ENCODE data around the gene EHD3.

EHD3 gene

DNA sequence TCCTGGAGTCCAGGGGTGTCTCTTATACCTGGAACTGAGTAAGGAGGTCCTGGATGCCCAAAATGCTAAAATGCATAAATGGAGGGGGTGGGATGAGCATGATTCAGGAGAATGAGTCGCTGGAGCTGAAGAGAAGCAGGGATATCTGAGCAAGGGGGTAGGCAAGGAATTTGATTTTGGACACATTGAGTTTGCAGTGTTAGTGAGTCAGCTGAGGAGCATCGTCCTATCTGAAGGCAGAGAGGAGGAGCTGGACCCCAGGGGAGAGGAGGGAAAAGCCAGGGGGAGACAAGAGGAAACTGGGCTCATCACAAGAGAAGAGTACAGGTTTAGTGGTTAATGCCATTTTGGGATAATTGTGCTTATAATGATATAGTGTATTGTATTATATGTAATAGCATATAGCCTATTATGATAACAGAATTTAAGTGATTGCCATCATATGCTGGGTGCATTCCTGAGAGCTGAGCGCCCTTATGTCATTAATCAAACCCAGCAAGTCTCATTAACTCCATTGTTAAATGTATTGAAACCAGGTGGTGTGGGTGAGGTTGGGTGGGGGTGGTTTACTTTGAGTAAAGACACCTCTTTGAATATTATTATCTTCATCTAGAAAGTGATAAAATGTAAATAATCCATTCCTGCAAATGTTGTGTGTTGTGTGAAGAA lies 12.4 kb downstream of the EHD3 start:
- no peaks in the 10 kb centered on the region for H3K36me3 Mint-ChIP-seq (ENCODE audit: low read depth)
- H3K27ac Mint-ChIP-seq, result no peak overlapping the region
- no peak overlapping the region for H3K4me3 Mint-ChIP-seq
- intact Hi-C loops (cut with micrococcal nuclease), result no loop called here
- H3K4me1 Mint-ChIP-seq (ENCODE audit: low read depth), result no peaks in the 10 kb centered on the region
- no peaks in the 10 kb centered on the region for H3K9me3 Mint-ChIP-seq
- no peaks in the 10 kb centered on the region for H3K27me3 Mint-ChIP-seq

DNA sequence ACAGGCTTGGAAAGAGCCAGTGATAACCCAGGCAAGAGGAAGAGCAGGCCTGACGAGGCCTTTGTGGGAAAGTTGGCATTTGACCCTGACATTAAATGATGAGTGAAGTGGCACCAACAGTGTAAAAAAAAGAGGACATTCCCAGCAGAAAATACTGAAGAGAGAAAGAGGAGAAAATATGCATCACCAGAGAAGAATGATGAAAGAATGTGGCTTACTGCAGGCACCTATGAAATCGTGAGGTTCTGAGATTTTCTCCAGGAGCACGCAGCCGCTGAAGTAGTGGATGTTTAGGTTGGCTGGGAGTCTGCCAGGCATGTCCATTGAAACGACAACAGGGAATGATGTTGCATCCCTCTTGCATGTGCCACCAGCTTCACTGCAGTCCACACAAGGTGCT lies 13.8 kb downstream of the EHD3 start:
- H3K4me1 Mint-ChIP-seq (ENCODE audit: low read depth), result no peaks in the 10 kb centered on the region
- H3K4me3 Mint-ChIP-seq, result no peak overlapping the region
- no peak overlapping the region for H3K27ac Mint-ChIP-seq
- H3K27me3 Mint-ChIP-seq, result no peaks in the 10 kb centered on the region
- no peaks in the 10 kb centered on the region for H3K36me3 Mint-ChIP-seq (ENCODE audit: low read depth)
- intact Hi-C loops (cut with micrococcal nuclease), result no loop called here
- no peaks in the 10 kb centered on the region for H3K9me3 Mint-ChIP-seq

DNA sequence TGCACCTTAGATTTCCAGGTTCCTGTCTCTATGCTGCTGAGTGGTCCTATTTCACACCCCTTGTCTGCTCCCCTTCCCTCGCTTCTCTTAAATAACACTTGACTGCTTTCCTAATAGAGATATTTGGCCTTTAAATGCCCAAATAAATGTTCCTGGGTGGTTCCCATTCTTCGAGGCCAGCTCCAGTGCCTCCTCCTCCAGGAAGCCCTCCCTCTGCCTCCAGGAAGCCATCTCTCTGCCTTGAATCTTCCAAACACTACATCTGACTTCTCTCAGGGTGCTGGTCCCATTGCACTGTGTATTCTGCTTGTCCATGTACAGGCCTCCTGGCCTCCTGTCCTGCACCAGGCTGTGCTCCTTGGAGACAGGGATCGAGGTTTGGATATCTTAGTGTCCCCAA lies 14.2 kb downstream of the EHD3 start:
- Mint-ChIP-seq H3K4me3 (no peak overlapping the region), H3K4me1 (ENCODE audit: low read depth) (no peaks in the 10 kb centered on the region), H3K9me3 (no peaks in the 10 kb centered on the region), H3K27me3 (no peaks in the 10 kb centered on the region), H3K36me3 (ENCODE audit: low read depth) (no peaks in the 10 kb centered on the region), H3K27ac (no peak overlapping the region)
- intact Hi-C loops (cut with micrococcal nuclease), result no loop called here

DNA sequence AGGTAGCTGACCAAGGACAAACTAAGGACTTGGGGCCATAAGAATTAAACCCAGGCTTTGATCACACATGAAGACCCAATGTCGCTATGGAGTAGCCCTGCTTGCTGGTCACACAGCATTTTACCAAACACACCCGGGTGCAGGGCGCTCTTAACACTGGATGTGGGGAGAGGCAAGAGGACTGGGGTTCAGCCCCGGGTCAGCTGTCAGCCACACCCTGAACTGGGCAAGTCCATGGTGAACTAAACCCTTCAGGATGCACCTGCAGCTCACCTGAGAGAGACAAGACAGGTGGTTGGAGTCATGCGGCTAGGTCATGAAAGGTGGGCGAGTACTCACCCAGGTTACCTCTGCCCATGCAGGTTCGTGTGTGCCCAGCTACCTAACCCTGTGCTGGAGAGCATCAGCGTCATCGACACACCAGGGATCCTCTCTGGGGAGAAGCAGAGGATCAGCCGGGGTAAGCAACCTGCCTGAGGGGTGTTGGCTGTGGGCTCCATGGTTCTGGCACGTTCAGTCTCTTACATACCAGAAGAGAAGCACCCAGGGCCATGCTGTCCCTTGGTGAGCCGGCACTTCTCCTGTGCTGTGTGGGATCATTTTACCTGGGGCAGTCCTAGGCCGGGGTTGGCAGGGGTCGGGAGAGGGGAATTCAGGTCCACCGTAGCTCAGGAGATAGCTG lies 15.2 kb downstream of the EHD3 start:
- Mint-ChIP-seq H3K27ac (no peak overlapping the region), H3K27me3 (no peaks in the 10 kb centered on the region), H3K36me3 (ENCODE audit: low read depth) (no peaks in the 10 kb centered on the region), H3K9me3 (no peaks in the 10 kb centered on the region), H3K4me1 (ENCODE audit: low read depth) (no peaks in the 10 kb centered on the region), H3K4me3 (no peak overlapping the region)
- intact Hi-C loops (cut with micrococcal nuclease), result no loop called here

DNA sequence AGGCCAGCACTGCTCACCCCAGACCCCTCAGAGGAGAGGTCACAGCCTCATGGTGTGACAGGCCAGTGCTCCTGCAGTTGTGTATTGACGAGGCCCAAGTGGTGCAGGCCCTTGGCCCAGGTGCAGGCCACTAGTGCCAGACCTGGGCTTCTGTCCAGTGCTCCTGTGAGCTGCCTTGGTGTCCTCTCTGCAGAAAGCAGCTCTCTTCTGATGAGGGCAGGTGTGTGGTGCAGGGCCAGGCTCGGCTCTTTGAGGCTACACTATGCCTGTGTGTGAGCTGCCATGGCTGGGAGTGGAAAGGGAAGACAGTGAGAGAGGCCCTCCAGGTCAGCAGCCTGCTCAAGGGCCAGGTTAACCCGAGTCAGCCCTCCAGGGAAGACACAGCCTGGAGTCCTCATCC lies 17.1 kb downstream of the EHD3 start:
- intact Hi-C loops (cut with micrococcal nuclease), result no loop called here
- Mint-ChIP-seq H3K27me3 (no peaks in the 10 kb centered on the region), H3K4me3 (no peak overlapping the region), H3K36me3 (ENCODE audit: low read depth) (no peaks in the 10 kb centered on the region), H3K4me1 (ENCODE audit: low read depth) (no peaks in the 10 kb centered on the region), H3K9me3 (no peaks in the 10 kb centered on the region), H3K27ac (no peak overlapping the region)

DNA sequence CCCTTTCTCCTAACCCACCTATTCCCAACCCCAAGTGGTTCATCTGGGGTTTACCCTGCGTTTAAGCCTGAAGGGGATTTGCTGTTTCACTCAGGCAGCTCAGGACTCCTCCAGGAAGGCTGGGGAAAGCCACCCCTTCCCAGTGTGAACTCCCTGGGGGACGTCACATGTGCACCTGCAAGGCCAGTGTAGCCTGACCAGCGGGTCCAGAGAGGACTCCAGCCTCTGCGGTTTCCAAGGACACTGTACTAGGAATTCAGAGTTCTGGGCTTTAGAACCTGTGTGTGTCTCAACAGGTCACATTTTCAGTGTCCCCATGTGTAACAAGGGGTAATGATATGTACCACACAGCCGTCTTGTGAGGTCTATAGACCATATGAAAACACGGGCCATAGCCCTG lies 17.9 kb downstream of the EHD3 start:
- Mint-ChIP-seq H3K4me3 (no peak overlapping the region), H3K27me3 (no peaks in the 10 kb centered on the region), H3K36me3 (ENCODE audit: low read depth) (no peaks in the 10 kb centered on the region), H3K9me3 (no peaks in the 10 kb centered on the region), H3K4me1 (ENCODE audit: low read depth) (no peaks in the 10 kb centered on the region), H3K27ac (no peak overlapping the region)
- intact Hi-C loops (cut with micrococcal nuclease), result no loop called here

DNA sequence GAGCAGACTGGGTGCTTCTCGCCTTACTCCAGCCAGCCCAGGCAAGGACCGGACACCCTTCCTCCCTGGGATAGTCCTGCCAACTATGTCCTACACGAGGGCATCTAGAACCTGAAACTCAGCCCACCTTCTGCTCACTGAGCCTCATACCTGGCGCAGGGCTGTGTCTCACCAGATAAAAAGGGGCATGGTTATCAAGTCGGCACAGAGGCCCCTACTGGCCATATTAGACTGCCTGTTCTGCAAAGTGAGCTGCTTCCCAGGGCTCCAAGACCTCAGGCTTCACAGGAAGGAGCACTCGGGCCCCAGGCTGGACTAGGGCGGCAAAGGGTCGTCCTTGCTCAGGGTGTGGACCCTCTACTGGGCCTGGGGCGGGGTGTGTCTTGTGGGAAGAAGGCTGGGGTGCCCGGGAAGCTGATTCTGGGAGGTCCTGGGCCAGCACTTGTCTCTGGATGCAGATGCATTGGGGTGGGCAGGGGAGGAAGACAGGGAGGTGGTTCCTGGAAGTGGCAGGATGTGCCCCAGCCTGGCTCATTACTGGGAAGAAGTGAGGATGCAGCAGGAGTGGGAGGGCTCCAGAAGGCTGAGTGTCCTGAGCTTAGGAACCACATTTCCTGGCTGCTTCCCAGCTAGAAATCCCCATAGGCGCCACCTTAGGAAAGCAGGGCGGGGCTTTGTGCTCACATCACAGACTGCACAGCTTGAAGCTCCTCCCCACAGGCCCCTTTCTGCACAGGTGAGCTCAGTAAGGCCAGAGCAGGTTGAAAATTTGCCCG lies 19.6 kb downstream of the EHD3 start:
- Mint-ChIP-seq H3K4me3 (no peak overlapping the region), H3K27ac (no peak overlapping the region), H3K9me3 (no peaks in the 10 kb centered on the region), H3K36me3 (ENCODE audit: low read depth) (no peaks in the 10 kb centered on the region), H3K4me1 (ENCODE audit: low read depth) (no peaks in the 10 kb centered on the region), H3K27me3 (no peaks in the 10 kb centered on the region)
- intact Hi-C loops (cut with micrococcal nuclease), result no loop called here

DNA sequence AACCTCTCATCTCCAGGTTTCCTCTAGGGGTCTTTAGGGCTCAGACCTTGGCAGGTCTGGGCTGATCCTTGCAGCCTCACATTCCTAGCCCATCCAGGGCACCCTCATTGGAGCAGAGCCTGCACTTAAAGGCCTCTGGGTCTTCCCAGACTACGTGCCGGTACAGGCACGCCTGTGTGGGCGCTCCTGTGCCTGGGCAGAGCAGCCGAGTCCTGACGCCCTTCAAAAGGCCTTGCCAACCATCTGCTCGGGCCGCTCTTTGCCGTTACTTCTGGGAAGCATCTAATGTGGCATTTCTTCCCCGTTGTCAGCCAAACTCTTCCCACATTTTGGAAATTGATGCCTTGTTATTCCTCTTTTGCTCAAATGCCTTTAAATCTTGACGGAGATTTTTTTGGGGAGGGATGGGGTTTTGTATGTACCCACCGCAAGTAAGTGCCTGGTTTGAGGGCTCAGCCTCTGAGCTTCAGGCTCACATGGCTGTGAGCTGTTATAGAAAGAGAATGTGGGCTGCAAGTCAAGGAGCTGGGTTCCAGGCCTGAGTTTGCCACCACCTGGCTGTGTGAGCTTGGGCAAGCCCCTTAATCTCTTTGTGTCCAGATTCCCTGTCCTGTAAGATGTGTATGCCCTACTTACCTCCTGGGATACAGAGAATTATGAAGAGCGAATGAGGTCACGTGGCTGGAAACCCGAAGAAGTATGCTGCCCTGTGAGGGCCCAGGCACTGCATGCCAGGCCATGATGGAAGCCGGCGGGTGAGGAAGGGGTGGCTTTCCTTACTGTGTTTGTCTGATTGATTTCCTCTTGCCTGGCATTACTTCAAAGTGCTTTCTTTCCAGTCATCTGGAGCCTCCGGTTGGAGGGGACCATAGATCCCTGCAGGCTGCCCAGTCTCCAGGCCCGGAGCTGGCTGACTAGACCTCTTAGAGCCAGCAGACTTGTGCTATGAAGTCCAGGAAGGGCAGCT lies 20.6 kb downstream of the EHD3 start:
- Mint-ChIP-seq H3K36me3 (ENCODE audit: low read depth) (no peaks in the 10 kb centered on the region), H3K27ac (no peak overlapping the region), H3K9me3 (no peaks in the 10 kb centered on the region), H3K27me3 (no peaks in the 10 kb centered on the region), H3K4me1 (ENCODE audit: low read depth) (no peaks in the 10 kb centered on the region), H3K4me3 (no peak overlapping the region)
- intact Hi-C loops (cut with micrococcal nuclease), result no loop called here

DNA sequence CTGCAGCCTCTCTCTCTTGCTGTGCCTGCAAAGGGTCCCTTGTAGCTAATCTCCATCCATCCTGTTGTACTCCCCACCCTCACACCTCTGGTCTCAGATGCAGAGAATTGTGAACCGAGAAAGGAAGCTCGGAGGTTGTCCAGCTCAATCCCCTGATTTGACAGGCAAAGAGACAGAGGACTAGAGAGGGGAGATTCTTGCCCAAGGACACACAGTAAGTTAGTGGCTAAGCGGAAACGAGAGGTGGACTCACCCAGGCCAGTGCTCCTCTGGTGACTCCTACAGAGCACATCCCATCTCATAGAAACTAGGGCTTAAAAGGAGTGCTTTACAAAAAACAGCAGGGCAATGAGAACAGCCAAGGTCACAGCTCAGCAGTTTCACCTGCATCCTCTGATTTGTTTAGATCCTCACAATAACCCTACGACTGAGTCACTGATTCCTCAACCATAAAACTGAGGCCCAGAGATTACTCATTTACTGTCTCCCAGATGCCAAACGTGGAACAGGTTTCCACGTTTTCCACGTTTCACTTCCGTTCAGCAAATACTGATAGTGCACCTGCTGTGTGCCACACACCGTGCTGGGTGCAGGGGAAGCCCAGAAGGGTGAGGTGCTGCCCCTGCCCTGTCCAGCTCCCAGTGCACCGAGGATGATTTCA lies 22.1 kb downstream of the EHD3 start:
- Mint-ChIP-seq H3K4me3 (no peak overlapping the region), H3K27ac (no peak overlapping the region), H3K4me1 (ENCODE audit: low read depth) (no peaks in the 10 kb centered on the region), H3K36me3 (ENCODE audit: low read depth) (no peaks in the 10 kb centered on the region), H3K27me3 (no peaks in the 10 kb centered on the region), H3K9me3 (no peaks in the 10 kb centered on the region)
- intact Hi-C loops (cut with micrococcal nuclease), result no loop called here

DNA sequence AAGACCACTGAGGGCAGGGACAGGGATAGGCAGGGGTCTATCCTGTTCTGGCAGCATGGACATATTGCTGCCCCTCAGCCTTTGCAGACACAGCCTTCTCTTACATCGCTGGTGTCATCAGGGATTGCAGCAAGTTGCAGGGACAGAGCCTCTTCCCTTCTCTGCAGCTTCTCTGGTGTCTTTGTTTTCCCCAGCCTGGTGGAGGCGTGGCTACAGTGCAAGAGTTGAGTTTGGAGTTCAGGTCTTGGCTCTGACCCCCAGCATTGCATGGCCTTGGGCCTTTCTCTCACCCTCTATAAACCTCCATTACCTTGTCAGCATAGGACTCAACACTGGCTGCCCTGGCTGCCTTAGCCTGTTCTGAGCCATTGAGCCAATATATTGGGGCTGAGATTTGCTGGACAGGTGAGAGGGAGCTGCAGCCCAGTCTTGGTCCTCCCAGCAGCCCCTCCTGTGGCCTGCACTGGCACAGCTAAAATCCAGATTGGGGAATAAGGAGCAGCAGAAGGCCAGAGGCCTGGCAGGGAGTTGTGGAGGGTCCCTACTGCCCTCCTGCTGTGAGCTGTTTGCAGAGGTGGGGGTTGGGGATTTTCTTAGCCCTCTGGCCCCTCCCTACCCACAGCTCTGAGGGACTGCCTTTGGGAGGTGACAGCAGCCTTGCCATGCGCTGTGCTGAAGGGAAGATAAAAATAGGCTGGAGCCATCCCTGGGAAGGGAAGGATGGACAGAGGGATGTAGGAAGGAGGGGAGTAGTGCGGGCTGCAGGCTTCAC lies 22.8 kb downstream of the EHD3 start:
- no peaks in the 10 kb centered on the region for H3K4me1 Mint-ChIP-seq (ENCODE audit: low read depth)
- H3K9me3 Mint-ChIP-seq, result no peaks in the 10 kb centered on the region
- H3K27ac Mint-ChIP-seq, result no peak overlapping the region
- intact Hi-C loops (cut with micrococcal nuclease), result no loop called here
- no peak overlapping the region for H3K4me3 Mint-ChIP-seq
- H3K27me3 Mint-ChIP-seq, result no peaks in the 10 kb centered on the region
- no peaks in the 10 kb centered on the region for H3K36me3 Mint-ChIP-seq (ENCODE audit: low read depth)

DNA sequence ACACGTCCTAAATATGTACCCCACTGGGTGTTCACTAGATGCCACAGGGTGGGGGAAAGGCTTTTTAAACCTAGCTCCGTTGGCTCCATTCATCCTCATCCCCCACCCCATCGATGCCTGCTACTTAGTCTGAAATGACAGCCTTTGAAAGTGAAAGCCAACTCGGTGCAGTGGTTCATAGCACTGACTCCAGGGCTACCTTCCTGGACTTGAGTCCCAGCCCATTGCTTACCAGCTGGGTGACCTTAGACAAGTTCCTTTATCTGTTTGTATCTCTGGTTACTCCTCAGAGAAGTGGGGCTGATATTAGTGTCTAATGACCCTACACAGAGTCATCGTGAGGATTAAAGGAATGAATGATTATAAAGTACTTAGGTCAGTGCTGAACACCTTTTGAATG lies 24.4 kb downstream of the EHD3 start:
- intact Hi-C loops (cut with micrococcal nuclease), result no loop called here
- H3K4me3 Mint-ChIP-seq, result no peak overlapping the region
- no peak overlapping the region for H3K27ac Mint-ChIP-seq
- no peaks in the 10 kb centered on the region for H3K27me3 Mint-ChIP-seq
- no peaks in the 10 kb centered on the region for H3K4me1 Mint-ChIP-seq (ENCODE audit: low read depth)
- H3K9me3 Mint-ChIP-seq, result no peaks in the 10 kb centered on the region
- H3K36me3 Mint-ChIP-seq (ENCODE audit: low read depth), result no peaks in the 10 kb centered on the region

DNA sequence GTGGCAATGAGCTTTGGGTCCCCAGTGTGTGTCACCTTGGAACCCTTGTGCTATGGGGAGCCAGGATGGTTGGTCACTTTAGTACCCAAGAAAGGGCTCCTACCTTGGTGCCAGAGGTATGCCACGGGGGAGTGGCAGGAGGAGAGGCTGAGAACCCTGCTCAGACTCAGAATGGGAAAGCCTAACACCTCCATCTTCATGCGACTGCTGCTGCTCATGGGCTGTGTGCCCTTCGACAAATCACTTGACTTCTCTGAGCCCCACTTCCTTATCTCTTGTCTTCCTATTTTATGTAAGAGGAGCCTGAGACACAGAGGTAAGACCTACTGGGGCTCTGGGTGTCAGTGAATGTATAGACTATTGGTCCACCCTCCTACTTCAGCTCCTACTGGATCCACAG lies 25.1 kb downstream of the EHD3 start:
- Mint-ChIP-seq H3K4me3 (no peak overlapping the region), H3K27ac (no peak overlapping the region)

DNA sequence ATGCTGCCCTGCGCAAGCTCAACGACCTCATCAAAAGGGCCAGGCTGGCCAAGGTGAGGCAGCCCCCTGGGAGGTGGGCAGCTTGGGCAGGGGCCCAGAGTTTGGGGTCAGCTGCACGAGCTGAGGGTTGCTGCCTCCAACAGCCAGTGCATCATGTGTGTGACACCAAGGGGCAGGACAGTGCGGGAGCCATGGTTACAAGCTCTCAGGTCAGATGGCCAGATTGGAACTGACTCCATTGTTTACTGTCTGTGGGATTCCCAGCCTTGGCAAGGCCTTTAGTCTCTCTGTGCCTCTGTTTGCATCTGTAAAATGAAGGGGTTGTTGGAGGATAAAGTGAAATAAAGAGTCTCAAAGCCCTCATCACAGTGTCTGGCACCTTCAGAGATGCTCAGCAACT lies 26.9 kb downstream of the EHD3 start:
- no peaks in the 10 kb centered on the region for H3K4me1 Mint-ChIP-seq (ENCODE audit: low read depth)
- no peak overlapping the region for H3K4me3 Mint-ChIP-seq
- H3K27me3 Mint-ChIP-seq, result no peaks in the 10 kb centered on the region
- H3K36me3 Mint-ChIP-seq (ENCODE audit: low read depth), result no peaks in the 10 kb centered on the region
- intact Hi-C loops (cut with micrococcal nuclease), result no loop called here
- H3K9me3 Mint-ChIP-seq, result no peaks in the 10 kb centered on the region
- no peak overlapping the region for H3K27ac Mint-ChIP-seq

More for the DNA sequence above, 25.1 kb downstream of the EHD3 start:
- Mint-ChIP-seq H3K36me3 (ENCODE audit: low read depth) (no peaks in the 10 kb centered on the region), H3K27me3 (no peaks in the 10 kb centered on the region), H3K9me3 (no peaks in the 10 kb centered on the region), H3K4me1 (ENCODE audit: low read depth) (no peaks in the 10 kb centered on the region)
- intact Hi-C loops (cut with micrococcal nuclease), result no loop called here
